ENCODE measurements around the gene PKIB.
A peak's percentile ranks its signal among the peaks of the same experiment; 100 is the strongest.
"Not testable (repeated sequence)": the region's sequence is repeated elsewhere in the genome, so short reads cannot be mapped to it uniquely, and the experiment has no call there.

Gene PKIB

DNA sequence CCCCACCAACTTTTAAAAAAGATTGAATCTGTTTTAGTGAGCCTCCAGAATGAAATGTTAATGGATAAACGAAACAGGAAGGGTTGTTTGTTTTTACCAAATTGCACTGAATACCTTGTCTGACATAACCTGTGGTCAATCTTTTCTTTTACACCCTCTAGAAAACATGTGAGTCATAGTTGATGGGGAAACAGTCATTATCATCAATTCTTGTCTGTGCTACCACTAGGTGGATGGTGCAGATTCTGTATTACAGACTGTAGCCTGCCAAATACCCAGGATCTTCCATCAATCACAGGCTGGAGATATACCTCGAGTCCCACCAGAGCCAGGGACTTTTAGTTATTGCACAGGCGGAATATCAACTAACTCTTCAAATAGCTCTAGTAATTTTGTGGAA is 29.5 kb upstream of the PKIB start:
- Histone ChIP-seq H3K9me3 (ENCODE audit: low read length) (no peaks in the 10 kb centered on the region), H3K36me3 (ENCODE audit: insufficient read depth, low read length) (no peaks in the 10 kb centered on the region), H3K4me1 (ENCODE audit: insufficient read depth, low read length) (no peaks in the 10 kb centered on the region), H3K9ac (ENCODE audit: low read length) (no peak overlapping the region), H3K27me3 (ENCODE audit: control insufficient read depth in 1 of 2, insufficient read depth in 2 of 2, low read length in 2 of 2) (no peaks in the 10 kb centered on the region), H3K27ac (ENCODE audit: low read depth, low read length) (no peak overlapping the region), H3K4me3 (ENCODE audit: low read depth in 1 of 2, low read length in 2 of 2) (no peak overlapping the region)

DNA sequence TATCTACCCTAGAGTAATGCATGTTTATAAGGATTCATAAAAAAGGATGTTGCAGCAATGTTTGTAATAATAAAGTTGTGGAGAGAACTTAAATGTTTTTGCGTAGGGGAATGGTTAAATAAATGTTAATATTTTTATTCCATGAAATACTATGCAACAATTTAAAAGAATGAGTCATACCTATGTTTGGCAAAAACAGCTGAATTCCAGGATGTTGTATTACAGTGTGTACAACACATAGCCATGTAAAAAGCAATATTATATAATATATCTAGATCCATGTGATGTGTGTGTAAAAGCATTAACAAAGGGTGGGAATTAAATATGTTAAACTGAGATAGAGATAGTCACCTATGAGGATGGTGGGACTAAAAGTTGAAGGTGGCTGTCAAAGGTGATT is 21.1 kb upstream of the PKIB start:
- Histone ChIP-seq H3K27ac (ENCODE audit: low read depth, low read length) (no peak overlapping the region), H3K27me3 (ENCODE audit: control insufficient read depth in 1 of 2, insufficient read depth in 2 of 2, low read length in 2 of 2) (no peaks in the 10 kb centered on the region), H3K4me3 (ENCODE audit: low read depth in 1 of 2, low read length in 2 of 2) (no peak overlapping the region), H3K9me3 (ENCODE audit: low read length) (no peaks in the 10 kb centered on the region), H3K4me1 (ENCODE audit: insufficient read depth, low read length) (no peaks in the 10 kb centered on the region), H3K36me3 (ENCODE audit: insufficient read depth, low read length) (no peaks in the 10 kb centered on the region), H3K9ac (ENCODE audit: low read length) (no peak overlapping the region)

GRCh38 chr6:122598295-122598694 is 11.9 kb upstream of the PKIB start:
- not testable (repeated sequence) for H3K27me3 ChIP-seq (ENCODE audit: control insufficient read depth in 1 of 2, insufficient read depth in 2 of 2, low read length in 2 of 2); H3K4me1 ChIP-seq (ENCODE audit: insufficient read depth, low read length); H3K36me3 ChIP-seq (ENCODE audit: insufficient read depth, low read length); H3K9me3 ChIP-seq (ENCODE audit: low read length); H3K9ac ChIP-seq (ENCODE audit: low read length); H3K4me3 ChIP-seq (ENCODE audit: low read depth in 1 of 2, low read length in 2 of 2); H3K27ac ChIP-seq (ENCODE audit: low read depth, low read length)

DNA sequence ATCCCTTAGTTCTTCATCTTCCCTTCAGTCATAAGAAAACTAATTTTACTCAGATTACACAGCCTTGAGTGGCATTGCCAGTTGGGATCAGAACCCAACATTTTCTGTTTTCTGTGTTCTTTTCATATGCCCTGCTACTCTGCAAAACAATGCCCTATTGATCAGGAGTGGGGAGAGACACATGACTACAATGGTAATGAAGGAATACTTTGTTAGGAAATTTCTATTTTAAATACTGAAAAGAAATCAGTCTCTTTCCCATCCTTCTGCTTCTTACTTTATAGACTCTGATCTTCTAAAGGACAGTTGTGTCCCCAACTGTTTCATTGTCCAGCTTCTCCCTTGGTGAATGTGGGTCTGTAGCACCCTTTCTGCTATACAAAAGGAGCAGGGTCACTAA is 5.5 kb upstream of the PKIB start:
- Histone ChIP-seq H3K4me3 (ENCODE audit: low read depth in 1 of 2, low read length in 2 of 2) (no peak overlapping the region), H3K9me3 (ENCODE audit: low read length) (no peaks in the 10 kb centered on the region), H3K9ac (ENCODE audit: low read length) (no peak overlapping the region), H3K27me3 (ENCODE audit: control insufficient read depth in 1 of 2, insufficient read depth in 2 of 2, low read length in 2 of 2) (no peaks in the 10 kb centered on the region), H3K36me3 (ENCODE audit: insufficient read depth, low read length) (no peaks in the 10 kb centered on the region), H3K27ac (ENCODE audit: low read depth, low read length) (no peak overlapping the region), H3K4me1 (ENCODE audit: insufficient read depth, low read length) (no peaks in the 10 kb centered on the region)

DNA sequence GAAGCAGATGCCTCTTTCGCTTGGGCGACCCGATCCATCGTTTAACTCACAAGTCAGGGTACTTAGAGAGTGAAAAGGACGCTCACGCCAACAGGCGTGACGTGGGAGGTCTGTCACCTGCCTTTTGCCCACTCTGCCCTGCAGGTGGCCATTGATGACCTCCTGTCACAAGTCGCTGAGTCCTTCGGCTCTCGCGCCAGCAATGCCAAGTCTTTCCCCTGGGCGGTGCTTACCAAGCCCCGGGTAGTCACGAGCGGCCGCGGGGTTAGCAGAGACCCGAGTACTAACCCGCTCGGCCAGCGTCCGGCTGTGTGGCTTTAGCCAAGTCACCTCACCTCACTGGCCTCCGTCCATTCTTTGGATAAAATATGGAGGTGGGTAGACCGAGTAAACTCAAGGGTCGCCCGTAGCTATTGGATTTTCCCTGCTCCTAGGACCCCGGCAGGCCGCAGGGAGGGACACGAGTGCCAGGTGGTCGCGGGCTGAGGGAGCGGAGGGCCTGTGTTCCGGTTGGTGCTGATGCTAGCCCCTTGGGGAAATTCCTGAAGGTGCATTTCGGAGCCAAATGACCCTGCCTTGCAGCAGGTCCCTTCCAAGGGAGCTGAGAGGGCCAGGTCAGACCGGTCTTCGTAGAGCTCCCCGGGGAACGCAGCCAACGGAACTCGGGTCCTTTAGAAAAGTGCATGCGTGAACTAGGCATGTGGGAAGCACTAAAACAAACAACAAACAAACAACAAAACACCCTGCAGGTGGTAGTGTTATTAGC is 668 bp downstream of the PKIB start:
- Histone ChIP-seq H3K9me3 (ENCODE audit: low read length) (no peaks in the 10 kb centered on the region), H3K9ac (ENCODE audit: low read length) (no peak overlapping the region), H3K36me3 (ENCODE audit: insufficient read depth, low read length) (no peaks in the 10 kb centered on the region), H3K4me1 (ENCODE audit: insufficient read depth, low read length) (peaks cover 10% of the 10 kb centered on the region), H3K4me3 (ENCODE audit: low read depth in 1 of 2, low read length in 2 of 2) (peak overlapping the region; percentile 65 to 82), H3K27ac (ENCODE audit: low read depth, low read length) (no peak overlapping the region), H3K27me3 (ENCODE audit: control insufficient read depth in 1 of 2, insufficient read depth in 2 of 2, low read length in 2 of 2) (peaks cover 0 to 3% of the 10 kb centered on the region in 2 donors)

DNA sequence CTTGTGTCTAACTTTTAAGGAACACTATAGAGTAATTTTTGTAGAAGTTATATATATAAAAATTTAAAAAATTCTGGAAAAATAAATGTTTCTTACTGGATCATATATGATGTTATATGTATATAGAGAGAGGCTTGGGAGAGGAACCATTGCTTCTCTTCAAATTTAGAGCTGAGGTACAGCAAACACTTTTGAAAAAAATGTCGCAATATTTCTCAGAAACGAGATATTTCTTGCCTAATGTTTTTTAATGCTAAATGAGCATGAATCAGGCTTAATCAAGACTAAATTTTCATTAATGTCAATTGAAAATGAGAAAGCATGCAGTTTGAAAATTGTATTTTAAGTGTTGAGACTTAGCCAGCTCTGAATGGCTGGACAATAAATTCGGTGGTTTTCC is 2.6 kb downstream of the PKIB start:
- no peak overlapping the region for H3K9ac ChIP-seq (ENCODE audit: low read length)
- no peaks in the 10 kb centered on the region for H3K9me3 ChIP-seq (ENCODE audit: low read length)
- no peak overlapping the region for H3K4me3 ChIP-seq (ENCODE audit: low read depth in 1 of 2, low read length in 2 of 2)
- H3K27me3 ChIP-seq (ENCODE audit: control insufficient read depth in 1 of 2, insufficient read depth in 2 of 2, low read length in 2 of 2), result peaks cover 0 to 3% of the 10 kb centered on the region in 2 donors
- no peaks in the 10 kb centered on the region for H3K36me3 ChIP-seq (ENCODE audit: insufficient read depth, low read length)
- H3K4me1 ChIP-seq (ENCODE audit: insufficient read depth, low read length), result peaks cover 10% of the 10 kb centered on the region
- H3K27ac ChIP-seq (ENCODE audit: low read depth, low read length), result no peak overlapping the region

GRCh38 chr6:122614303-122614702 is 4.1 kb downstream of the PKIB start:
- no peak overlapping the region for H3K27ac ChIP-seq (ENCODE audit: low read depth, low read length)
- no peak overlapping the region for H3K4me3 ChIP-seq (ENCODE audit: low read depth in 1 of 2, low read length in 2 of 2)

GRCh38 chr6:122615409-122615808 is 5.2 kb downstream of the PKIB start:
- no peak overlapping the region for H3K27ac ChIP-seq (ENCODE audit: low read depth, low read length)
- H3K4me1 ChIP-seq (ENCODE audit: insufficient read depth, low read length), result peaks cover 10% of the 10 kb centered on the region
- H3K4me3 ChIP-seq (ENCODE audit: low read depth in 1 of 2, low read length in 2 of 2), result no peak overlapping the region
- H3K27me3 ChIP-seq (ENCODE audit: control insufficient read depth in 1 of 2, insufficient read depth in 2 of 2, low read length in 2 of 2), result peaks cover 0 to 3% of the 10 kb centered on the region in 2 donors
- H3K9me3 ChIP-seq (ENCODE audit: low read length), result no peaks in the 10 kb centered on the region
- H3K9ac ChIP-seq (ENCODE audit: low read length), result no peak overlapping the region
- no peaks in the 10 kb centered on the region for H3K36me3 ChIP-seq (ENCODE audit: insufficient read depth, low read length)

More at GRCh38 chr6:122614303-122614702, 4.1 kb downstream of the PKIB start:
- Histone ChIP-seq H3K9me3 (ENCODE audit: low read length) (no peaks in the 10 kb centered on the region), H3K4me1 (ENCODE audit: insufficient read depth, low read length) (peaks cover 10% of the 10 kb centered on the region), H3K27me3 (ENCODE audit: control insufficient read depth in 1 of 2, insufficient read depth in 2 of 2, low read length in 2 of 2) (peaks cover 0 to 3% of the 10 kb centered on the region in 2 donors), H3K36me3 (ENCODE audit: insufficient read depth, low read length) (no peaks in the 10 kb centered on the region), H3K9ac (ENCODE audit: low read length) (no peak overlapping the region)

DNA sequence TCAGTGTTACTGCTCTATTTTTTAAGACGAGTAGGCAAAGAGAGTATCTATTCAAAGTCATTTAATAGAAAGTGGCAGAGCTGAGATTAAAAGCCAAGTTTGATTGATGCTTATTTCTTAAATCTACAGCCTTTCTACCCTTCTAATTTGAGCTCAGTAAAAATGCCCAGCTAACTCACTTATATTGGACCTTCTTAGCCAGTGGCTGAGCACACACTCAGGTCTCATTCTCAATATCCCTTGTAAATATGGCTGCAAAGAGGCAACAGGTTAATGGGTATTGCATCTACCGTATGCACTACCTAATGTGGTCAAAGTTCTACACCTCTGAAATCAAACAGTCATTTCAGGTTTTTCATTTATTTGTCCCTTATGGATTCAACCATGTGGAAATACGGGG is 6.7 kb downstream of the PKIB start:
- H3K4me3 ChIP-seq (ENCODE audit: low read depth in 1 of 2, low read length in 2 of 2), result no peak overlapping the region
- H3K36me3 ChIP-seq (ENCODE audit: insufficient read depth, low read length), result no peaks in the 10 kb centered on the region
- H3K9ac ChIP-seq (ENCODE audit: low read length), result no peak overlapping the region
- H3K9me3 ChIP-seq (ENCODE audit: low read length), result no peaks in the 10 kb centered on the region
- H3K4me1 ChIP-seq (ENCODE audit: insufficient read depth, low read length), result no peaks in the 10 kb centered on the region
- H3K27ac ChIP-seq (ENCODE audit: low read depth, low read length), result no peak overlapping the region
- H3K27me3 ChIP-seq (ENCODE audit: control insufficient read depth in 1 of 2, insufficient read depth in 2 of 2, low read length in 2 of 2), result no peaks in the 10 kb centered on the region

DNA sequence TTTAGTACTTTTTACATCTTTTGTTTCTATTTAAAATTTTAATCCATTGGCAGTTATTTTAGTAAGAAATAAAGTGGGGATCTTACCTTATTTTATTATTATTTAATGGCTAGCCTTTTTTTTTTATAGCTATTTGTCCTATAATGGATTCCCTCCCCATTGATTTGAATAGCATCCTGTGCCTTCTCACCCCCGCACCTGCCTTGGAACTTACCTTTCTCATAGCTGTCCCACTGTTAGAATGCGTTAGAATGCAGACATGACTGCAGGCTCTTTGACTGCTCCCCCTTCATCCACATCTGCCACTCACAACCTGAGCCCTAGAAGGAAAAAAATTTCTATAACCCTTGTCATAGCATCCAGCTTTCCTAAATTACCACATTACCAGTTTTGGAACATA is 9.1 kb downstream of the PKIB start:
- no peaks in the 10 kb centered on the region for H3K4me1 ChIP-seq (ENCODE audit: insufficient read depth, low read length)
- no peaks in the 10 kb centered on the region for H3K27me3 ChIP-seq (ENCODE audit: control insufficient read depth in 1 of 2, insufficient read depth in 2 of 2, low read length in 2 of 2)
- H3K36me3 ChIP-seq (ENCODE audit: insufficient read depth, low read length), result no peaks in the 10 kb centered on the region
- H3K27ac ChIP-seq (ENCODE audit: low read depth, low read length), result no peak overlapping the region
- no peaks in the 10 kb centered on the region for H3K9me3 ChIP-seq (ENCODE audit: low read length)
- H3K9ac ChIP-seq (ENCODE audit: low read length), result no peak overlapping the region
- no peak overlapping the region for H3K4me3 ChIP-seq (ENCODE audit: low read depth in 1 of 2, low read length in 2 of 2)

- Histone ChIP-seq H3K4me1 (ENCODE audit: insufficient read depth, low read length) (no peaks in the 10 kb centered on the region), H3K9me3 (ENCODE audit: low read length) (no peaks in the 10 kb centered on the region), H3K4me3 (ENCODE audit: low read depth in 1 of 2, low read length in 2 of 2) (no peak overlapping the region), H3K9ac (ENCODE audit: low read length) (no peak overlapping the region), H3K36me3 (ENCODE audit: insufficient read depth, low read length) (no peaks in the 10 kb centered on the region), H3K27ac (ENCODE audit: low read depth, low read length) (no peak overlapping the region), H3K27me3 (ENCODE audit: control insufficient read depth in 1 of 2, insufficient read depth in 2 of 2, low read length in 2 of 2) (no peaks in the 10 kb centered on the region)
Observed at GRCh38 chr6:122620428-122620827, 10.2 kb downstream of the PKIB start.

- H3K4me3 ChIP-seq (ENCODE audit: low read depth in 1 of 2, low read length in 2 of 2), result no peak overlapping the region
- no peaks in the 10 kb centered on the region for H3K9me3 ChIP-seq (ENCODE audit: low read length)
- no peak overlapping the region for H3K27ac ChIP-seq (ENCODE audit: low read depth, low read length)
- no peak overlapping the region for H3K9ac ChIP-seq (ENCODE audit: low read length)
- no peaks in the 10 kb centered on the region for H3K36me3 ChIP-seq (ENCODE audit: insufficient read depth, low read length)
- H3K4me1 ChIP-seq (ENCODE audit: insufficient read depth, low read length), result no peaks in the 10 kb centered on the region
- no peaks in the 10 kb centered on the region for H3K27me3 ChIP-seq (ENCODE audit: control insufficient read depth in 1 of 2, insufficient read depth in 2 of 2, low read length in 2 of 2)
Observed at GRCh38 chr6:122620902-122621301, 10.7 kb downstream of the PKIB start.

Data from muscle layer of colon (tissue), 2 donors.